Measurements from ENCODE around the gene STYXL1.

The STYXL1 gene

DNA sequence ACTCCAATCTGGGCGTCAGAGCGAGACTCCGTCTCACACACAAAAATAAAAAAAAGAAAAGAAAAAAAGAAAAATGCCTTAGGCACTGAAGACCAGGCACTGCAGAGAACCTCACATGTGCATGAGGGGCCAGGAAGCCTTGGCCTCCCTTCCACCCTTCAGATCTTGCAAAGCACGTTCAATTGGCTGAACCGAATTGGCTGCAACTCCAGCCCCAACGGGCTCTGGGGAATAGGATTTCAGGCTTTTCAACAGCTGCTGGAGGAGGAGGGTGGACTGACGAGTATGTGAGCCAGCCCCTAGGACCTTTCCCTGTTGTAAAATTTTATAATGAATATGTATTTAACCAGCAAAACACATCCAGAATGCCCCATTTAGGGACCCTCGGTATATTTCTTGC lies 70.1 kb downstream of the STYXL1 start:
- H3K36me3 ChIP-seq (ENCODE audit: insufficient read depth), result no peaks in the 10 kb centered on the region
- no peaks in the 10 kb centered on the region for H3K27me3 ChIP-seq (ENCODE audit: insufficient read depth, low read depth)
- H3K4me3 ChIP-seq (IDR thresholded peaks at IDR 0.05; ENCODE audit: insufficient read depth, low read depth, low read length), result no peak overlapping the region

GRCh38 chr7:75971961-75972763 lies 75.6 kb downstream of the STYXL1 start:
- Histone ChIP-seq H3K9ac (no peak overlapping the region), H3K4me3 (IDR thresholded peaks at IDR 0.05; ENCODE audit: insufficient read depth, low read depth, low read length) (no peak overlapping the region), H3K4me1 (ENCODE audit: low read depth, poor library complexity, severe bottlenecking) (peaks cover under 1% of the 10 kb centered on the region), H3K27me3 (ENCODE audit: insufficient read depth, low read depth) (no peaks in the 10 kb centered on the region), H3K4me2 (no peak overlapping the region), H3K27ac (no peak overlapping the region), H3K36me3 (ENCODE audit: insufficient read depth) (no peaks in the 10 kb centered on the region), H3K79me2 (ENCODE audit: insufficient read depth, low read depth) (no peaks in the 10 kb centered on the region), H2AFZ (ENCODE audit: low read depth) (no peak overlapping the region), H4K20me1 (ENCODE audit: insufficient read depth) (no peaks in the 10 kb centered on the region)
- TF ChIP-seq, protein P1, sequence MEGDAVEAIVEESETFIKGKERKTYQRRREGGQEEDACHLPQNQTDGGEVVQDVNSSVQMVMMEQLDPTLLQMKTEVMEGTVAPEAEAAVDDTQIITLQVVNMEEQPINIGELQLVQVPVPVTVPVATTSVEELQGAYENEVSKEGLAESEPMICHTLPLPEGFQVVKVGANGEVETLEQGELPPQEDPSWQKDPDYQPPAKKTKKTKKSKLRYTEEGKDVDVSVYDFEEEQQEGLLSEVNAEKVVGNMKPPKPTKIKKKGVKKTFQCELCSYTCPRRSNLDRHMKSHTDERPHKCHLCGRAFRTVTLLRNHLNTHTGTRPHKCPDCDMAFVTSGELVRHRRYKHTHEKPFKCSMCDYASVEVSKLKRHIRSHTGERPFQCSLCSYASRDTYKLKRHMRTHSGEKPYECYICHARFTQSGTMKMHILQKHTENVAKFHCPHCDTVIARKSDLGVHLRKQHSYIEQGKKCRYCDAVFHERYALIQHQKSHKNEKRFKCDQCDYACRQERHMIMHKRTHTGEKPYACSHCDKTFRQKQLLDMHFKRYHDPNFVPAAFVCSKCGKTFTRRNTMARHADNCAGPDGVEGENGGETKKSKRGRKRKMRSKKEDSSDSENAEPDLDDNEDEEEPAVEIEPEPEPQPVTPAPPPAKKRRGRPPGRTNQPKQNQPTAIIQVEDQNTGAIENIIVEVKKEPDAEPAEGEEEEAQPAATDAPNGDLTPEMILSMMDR (conservative IDR thresholded peaks at IDR 0.05; ENCODE audit: low read depth, low read length), result no peak

More for the DNA sequence above, 70.1 kb downstream of the STYXL1 start:
- H4K20me1 ChIP-seq (ENCODE audit: insufficient read depth), result no peaks in the 10 kb centered on the region
- H3K4me2 ChIP-seq, result no peak overlapping the region
- H3K79me2 ChIP-seq (ENCODE audit: insufficient read depth, low read depth), result no peaks in the 10 kb centered on the region
- H3K9ac ChIP-seq, result no peak overlapping the region
- H2AFZ ChIP-seq (ENCODE audit: low read depth), result no peak overlapping the region
- TF ChIP-seq, protein P1 (conservative IDR thresholded peaks at IDR 0.05; ENCODE audit: low read depth, low read length), result no peak
- no peaks in the 10 kb centered on the region for H3K4me1 ChIP-seq (ENCODE audit: low read depth, poor library complexity, severe bottlenecking)
- H3K27ac ChIP-seq, result no peak overlapping the region

- H3K27me3 ChIP-seq (ENCODE audit: insufficient read depth, low read depth), result no peaks in the 10 kb centered on the region
- peaks cover 7% of the 10 kb centered on the region for H3K4me1 ChIP-seq (ENCODE audit: low read depth, poor library complexity, severe bottlenecking)
- H3K36me3 ChIP-seq (ENCODE audit: insufficient read depth), result no peaks in the 10 kb centered on the region
- no peaks in the 10 kb centered on the region for H3K79me2 ChIP-seq (ENCODE audit: insufficient read depth, low read depth)
- H4K20me1 ChIP-seq (ENCODE audit: insufficient read depth), result no peaks in the 10 kb centered on the region
- TF ChIP-seq, protein P1 (conservative IDR thresholded peaks at IDR 0.05; ENCODE audit: low read depth, low read length), result no peak
- H3K4me2 ChIP-seq, result no peak overlapping the region
- no peak overlapping the region for H2AFZ ChIP-seq (ENCODE audit: low read depth)
- no peak overlapping the region for H3K4me3 ChIP-seq (IDR thresholded peaks at IDR 0.05; ENCODE audit: insufficient read depth, low read depth, low read length)
- no peak overlapping the region for H3K9ac ChIP-seq
- H3K27ac ChIP-seq, result no peak overlapping the region
Measured at GRCh38 chr7:75971309-75971960, 76.4 kb downstream of the STYXL1 start.

GRCh38 chr7:75969704-75970498 lies 77.9 kb downstream of the STYXL1 start:
- H3K4me2 ChIP-seq, result no peak overlapping the region
- no peak overlapping the region for H2AFZ ChIP-seq (ENCODE audit: low read depth)
- no peak overlapping the region for H3K9ac ChIP-seq

More at GRCh38 chr7:75969704-75970498, 77.9 kb downstream of the STYXL1 start:
- Histone ChIP-seq H3K27me3 (ENCODE audit: insufficient read depth, low read depth) (no peaks in the 10 kb centered on the region), H3K4me3 (IDR thresholded peaks at IDR 0.05; ENCODE audit: insufficient read depth, low read depth, low read length) (no peak overlapping the region), H3K36me3 (ENCODE audit: insufficient read depth) (no peaks in the 10 kb centered on the region), H4K20me1 (ENCODE audit: insufficient read depth) (no peaks in the 10 kb centered on the region), H3K79me2 (ENCODE audit: insufficient read depth, low read depth) (no peaks in the 10 kb centered on the region), H3K4me1 (ENCODE audit: low read depth, poor library complexity, severe bottlenecking) (peaks cover 23% of the 10 kb centered on the region), H3K27ac (no peak overlapping the region)
- TF ChIP-seq, protein P1 (conservative IDR thresholded peaks at IDR 0.05; ENCODE audit: low read depth, low read length), result no peak

Measured in KMS-11 (cell line).